Smooth muscle cell (in vitro differentiated cells): ENCODE results near the gene DBX1. TPM values are rescaled to one million over a fixed set of nuclear protein-coding genes. Genes with fewer than 3 reads are reported as not detected.

Source experiments
- DNase-seq: peaks from one replicate; lab custom pipeline; 2025; ENCODE audit not compliant: unreplicated experiment; lab: John Stamatoyannopoulos, UW
- H2AFZ ChIP-seq: fragments of 200-600 bp; sonication (generic); 2 replicates; pipeline ENCODE4 v1.6.0; 2016; ENCODE audit warnings: antibody characterized with exemption, low read depth, mild to moderate bottlenecking
- H3F3A ChIP-seq: fragments of 200-600 bp; sonication (generic); 2 replicates; pipeline ENCODE4 v1.6.0; 2017; ENCODE audit warnings: antibody characterized with exemption, low read depth
- H3K27ac ChIP-seq: fragments of 200-600 bp; sonication (generic); 2 replicates; pipeline ENCODE4 v1.5.1; 2016; ENCODE audit warnings: low read depth, mild to moderate bottlenecking
- H3K27me3 ChIP-seq: fragments of 200-600 bp; sonication (generic); 2 replicates; pipeline ENCODE4 v1.6.1; 2016; ENCODE audit warnings: low read depth, mild to moderate bottlenecking
- H3K36me3 ChIP-seq: fragments of 200-600 bp; sonication (generic); 2 replicates; pipeline ENCODE4 v1.5.1; 2016; ENCODE audit warnings: low read depth
- H3K4me1 ChIP-seq: fragments of 200-600 bp; sonication (generic); 2 replicates; pipeline ENCODE4 v1.5.1; 2016; ENCODE audit warnings: low read depth
- H3K4me2 ChIP-seq: fragments of 200-600 bp; sonication (generic); 2 replicates; pipeline ENCODE4 v1.6.0; 2016; ENCODE audit warnings: mild to moderate bottlenecking
- H3K4me3 ChIP-seq: fragments of 200-600 bp; sonication (generic); 2 replicates; pipeline ENCODE4 v1.5.1; 2016; ENCODE audit warnings: mild to moderate bottlenecking
- H3K79me2 ChIP-seq: fragments of 200-600 bp; sonication (generic); 2 replicates; pipeline ENCODE4 v1.6.0; 2016; ENCODE audit warnings: low read depth, mild to moderate bottlenecking
- H3K9ac ChIP-seq: fragments of 200-600 bp; sonication (generic); 2 replicates; pipeline ENCODE4 v1.6.0; 2016; ENCODE audit warnings: low read depth
- H3K9me3 ChIP-seq: fragments of 200-600 bp; sonication (generic); replicated peaks from 2 replicates; pipeline ENCODE4 v1.5.1; 2016; ENCODE audit warnings: low read depth
- H4K20me1 ChIP-seq: fragments of 200-600 bp; sonication (generic); 2 replicates; pipeline ENCODE4 v1.6.0; 2016; ENCODE audit warnings: low read depth
- CTCF ChIP-seq: fragments of 200-600 bp; sonication (generic); IDR thresholded peaks from 2 replicates; pipeline ENCODE4 v1.5.1; 2017; ENCODE audit warnings: borderline replicate concordance, mild to moderate bottlenecking, antibody characterized with exemption; ENCODE audit not compliant: insufficient read depth, poor library complexity, severe bottlenecking
- WGBS: methylation state at CpG from one replicate; pipeline ENCODE4 v1.1.7; 2016; ENCODE audit warnings: low lambda C conversion rate; 5-methylcytosine and 5-hydroxymethylcytosine counted together
- polyA plus RNA-seq: library from polyadenylated mRNA; unstranded; fragments of >200 nt; fragmentation: Nextera tagmentation; extraction: Ambion mirVana; gene quantifications from 2 replicates; pipeline ENCODE4 v1.2.1, GENCODE V29; 2016
- total RNA-seq: library from RNA; depleted of rRNA; stranded (reverse); fragments of >200 nt; gene quantifications from 2 replicates; pipeline ENCODE4 v1.2.3, GENCODE V29; 2014

Gene DBX1
- total and polyA plus RNA-seq, 2 experiments from 2014 or later = not detected

GRCh38 chr11:20193307-20193706, 33.0 kb upstream of the DBX1 start:
- Histone ChIP-seq H4K20me1 (no peaks in the 10 kb centered on the region), H3K27ac (no peak overlapping the region), H3K36me3 (no peaks in the 10 kb centered on the region), H2AFZ (no peak overlapping the region), H3K9ac (no peak overlapping the region), H3K27me3 (peaks cover 10% of the 10 kb centered on the region), H3K4me2 (no peak overlapping the region), H3F3A (no peaks in the 10 kb centered on the region), H3K79me2 (no peaks in the 10 kb centered on the region), H3K4me3 (no peak overlapping the region), H3K4me1 (peaks cover 6% of the 10 kb centered on the region), H3K9me3 (no peaks in the 10 kb centered on the region)
- WGBS = 80% methylated on average over 3 of the region's 3 CpGs
- TF ChIP-seq CTCF = no peak
- DNase-seq = no peak

- H3K4me2 ChIP-seq = no peak overlapping the region
- H3F3A ChIP-seq = no peaks in the 10 kb centered on the region
- peaks cover 8% of the 10 kb centered on the region for H3K27me3 ChIP-seq
- no peaks in the 10 kb centered on the region for H4K20me1 ChIP-seq
- no peak for DNase-seq
- H3K36me3 ChIP-seq = no peaks in the 10 kb centered on the region
- H3K4me1 ChIP-seq = peaks cover 6% of the 10 kb centered on the region
- H2AFZ ChIP-seq = no peak overlapping the region
- no peak overlapping the region for H3K4me3 ChIP-seq
- no peaks in the 10 kb centered on the region for H3K9me3 ChIP-seq
- TF ChIP-seq CTCF = no peak
- no peaks in the 10 kb centered on the region for H3K79me2 ChIP-seq
- no peak overlapping the region for H3K9ac ChIP-seq
- H3K27ac ChIP-seq = no peak overlapping the region
Measured at GRCh38 chr11:20192641-20193040, 32.4 kb upstream of the DBX1 start.

DNA sequence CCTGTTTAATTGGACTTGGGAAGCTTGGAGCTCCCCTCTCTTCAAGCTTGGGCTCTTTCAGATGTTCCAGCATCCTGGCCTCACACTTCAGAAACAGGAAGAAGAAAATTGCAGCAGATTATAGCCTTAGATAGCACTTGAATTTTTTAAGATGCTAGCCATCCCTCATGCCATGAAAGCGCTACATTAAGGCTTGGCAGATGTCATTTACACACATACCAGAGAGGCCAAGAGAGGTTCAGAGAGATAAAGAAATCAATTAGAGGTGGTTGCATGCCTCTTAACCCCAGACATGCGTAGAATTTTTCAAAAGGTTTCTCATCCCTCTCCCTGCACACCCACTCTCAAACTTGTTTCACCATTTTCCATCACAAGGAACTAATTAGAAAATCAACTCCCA, 31.9 kb upstream of the DBX1 start:
- Histone ChIP-seq H3K9ac (no peak overlapping the region), H3F3A (no peaks in the 10 kb centered on the region), H3K4me1 (peaks cover 6% of the 10 kb centered on the region), H3K27me3 (peaks cover 8% of the 10 kb centered on the region), H3K4me3 (no peak overlapping the region), H3K9me3 (no peaks in the 10 kb centered on the region), H3K27ac (no peak overlapping the region), H4K20me1 (no peaks in the 10 kb centered on the region), H3K36me3 (no peaks in the 10 kb centered on the region), H3K79me2 (no peaks in the 10 kb centered on the region), H2AFZ (no peak overlapping the region), H3K4me2 (no peak overlapping the region)
- no peak for DNase-seq
- WGBS = 21% methylated on average over 2 of the region's 2 CpGs
- no peak for TF ChIP-seq CTCF

DNA sequence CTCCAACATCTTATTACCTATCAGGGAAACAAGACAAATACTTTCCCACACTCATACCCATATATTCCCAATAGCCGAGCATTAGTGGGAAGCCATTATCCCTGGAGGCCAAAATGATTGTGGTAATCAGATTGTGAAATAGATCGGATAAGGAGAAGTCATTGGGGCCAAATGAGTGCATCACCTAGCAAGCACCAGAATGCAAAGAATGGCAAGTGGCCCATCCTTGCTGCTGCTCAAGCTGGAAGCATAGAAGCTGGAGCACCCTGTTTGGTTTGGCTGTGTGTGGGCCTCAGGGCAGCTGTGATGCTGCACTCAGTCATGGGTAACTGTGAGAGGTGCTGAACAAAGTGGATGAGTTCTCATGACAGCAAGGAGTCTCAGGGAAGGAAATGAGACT, 18.7 kb upstream of the DBX1 start:
- no peak for TF ChIP-seq CTCF
- Histone ChIP-seq H3K79me2 (no peaks in the 10 kb centered on the region), H3K4me2 (no peak overlapping the region), H4K20me1 (no peaks in the 10 kb centered on the region), H3K9ac (no peak overlapping the region), H3K4me1 (peaks cover 27% of the 10 kb centered on the region), H3K4me3 (no peak overlapping the region), H3F3A (no peaks in the 10 kb centered on the region), H3K36me3 (no peaks in the 10 kb centered on the region), H3K27me3 (peaks cover 33% of the 10 kb centered on the region), H3K9me3 (no peaks in the 10 kb centered on the region), H2AFZ (no peak overlapping the region), H3K27ac (no peak overlapping the region)
- WGBS = 82% methylated on average over 2 of the region's 2 CpGs
- DNase-seq = no peak
